ENCODE data around the gene CAPRIN2. TPM values are rescaled to one million over a fixed set of nuclear protein-coding genes. Genes with fewer than 3 reads are reported as not detected.

Gene CAPRIN2
- total RNA-seq, 2 donors from 2014 or later, result 62.2 to 103 TPM

GRCh38 chr12:30792085-30792484 is 37.3 kb upstream of the CAPRIN2 start:
- Histone ChIP-seq H3K36me3 (ENCODE audit: control insufficient read depth, insufficient read depth, low read length) (no peaks in the 10 kb centered on the region), H3K9me3 (ENCODE audit: control insufficient read depth, low read length) (peaks cover 9% of the 10 kb centered on the region), H3K27me3 (ENCODE audit: control insufficient read depth, insufficient read depth, low read length, poor library complexity, severe bottlenecking) (no peaks in the 10 kb centered on the region), H3K9ac (ENCODE audit: extremely low read depth, low read length, poor library complexity, severe bottlenecking) (no peak overlapping the region), H3K4me1 (ENCODE audit: control insufficient read depth, insufficient read depth, low read length) (no peaks in the 10 kb centered on the region), H3K27ac (ENCODE audit: low read depth, low read length) (no peak overlapping the region), H3K4me3 (ENCODE audit: low read length) (no peak overlapping the region)
- no peak overlapping the region for H3K27ac Mint-ChIP-seq
- DNase-seq, result no peak
- H3K36me3 Mint-ChIP-seq (ENCODE audit: low read depth), result peaks cover under 1% of the 10 kb centered on the region
- H3K27me3 Mint-ChIP-seq (ENCODE audit: insufficient read depth), result peaks cover 3% of the 10 kb centered on the region
- TF ChIP-seq, protein P1, sequence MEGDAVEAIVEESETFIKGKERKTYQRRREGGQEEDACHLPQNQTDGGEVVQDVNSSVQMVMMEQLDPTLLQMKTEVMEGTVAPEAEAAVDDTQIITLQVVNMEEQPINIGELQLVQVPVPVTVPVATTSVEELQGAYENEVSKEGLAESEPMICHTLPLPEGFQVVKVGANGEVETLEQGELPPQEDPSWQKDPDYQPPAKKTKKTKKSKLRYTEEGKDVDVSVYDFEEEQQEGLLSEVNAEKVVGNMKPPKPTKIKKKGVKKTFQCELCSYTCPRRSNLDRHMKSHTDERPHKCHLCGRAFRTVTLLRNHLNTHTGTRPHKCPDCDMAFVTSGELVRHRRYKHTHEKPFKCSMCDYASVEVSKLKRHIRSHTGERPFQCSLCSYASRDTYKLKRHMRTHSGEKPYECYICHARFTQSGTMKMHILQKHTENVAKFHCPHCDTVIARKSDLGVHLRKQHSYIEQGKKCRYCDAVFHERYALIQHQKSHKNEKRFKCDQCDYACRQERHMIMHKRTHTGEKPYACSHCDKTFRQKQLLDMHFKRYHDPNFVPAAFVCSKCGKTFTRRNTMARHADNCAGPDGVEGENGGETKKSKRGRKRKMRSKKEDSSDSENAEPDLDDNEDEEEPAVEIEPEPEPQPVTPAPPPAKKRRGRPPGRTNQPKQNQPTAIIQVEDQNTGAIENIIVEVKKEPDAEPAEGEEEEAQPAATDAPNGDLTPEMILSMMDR (conservative IDR thresholded peaks at IDR 0.05), result no peak
- peaks cover 33% of the 10 kb centered on the region for H3K4me1 Mint-ChIP-seq
- peaks cover 7% of the 10 kb centered on the region for H3K9me3 Mint-ChIP-seq
- H3K4me3 Mint-ChIP-seq, result no peak overlapping the region
- WGBS, 2 experiments (ENCODE audit: insufficient coverage in 1 of 2, insufficient read length in 1 of 2), result 95 to 100% methylated on average over 1 to 2 of the region's 2 CpGs

GRCh38 chr12:30788754-30789153 is 34.0 kb upstream of the CAPRIN2 start:
- Mint-ChIP-seq H3K9me3 (peaks cover 37% of the 10 kb centered on the region), H3K27me3 (ENCODE audit: insufficient read depth) (no peaks in the 10 kb centered on the region), H3K27ac (no peak overlapping the region), H3K36me3 (ENCODE audit: low read depth) (peaks cover 28% of the 10 kb centered on the region), H3K4me1 (peaks cover 14% of the 10 kb centered on the region), H3K4me3 (no peak overlapping the region)
- Histone ChIP-seq H3K4me3 (ENCODE audit: low read length) (no peak overlapping the region), H3K9ac (ENCODE audit: extremely low read depth, low read length, poor library complexity, severe bottlenecking) (no peak overlapping the region), H3K4me1 (ENCODE audit: control insufficient read depth, insufficient read depth, low read length) (no peaks in the 10 kb centered on the region), H3K9me3 (ENCODE audit: control insufficient read depth, low read length) (peaks cover 38% of the 10 kb centered on the region), H3K27me3 (ENCODE audit: control insufficient read depth, insufficient read depth, low read length, poor library complexity, severe bottlenecking) (no peaks in the 10 kb centered on the region), H3K36me3 (ENCODE audit: control insufficient read depth, insufficient read depth, low read length) (no peaks in the 10 kb centered on the region), H3K27ac (ENCODE audit: low read depth, low read length) (no peak overlapping the region)
- TF ChIP-seq, protein P1 (conservative IDR thresholded peaks at IDR 0.05), result no peak
- DNase-seq, result no peak
- 84 to 100% methylated on average over 2 of the region's 2 CpGs for WGBS, 2 experiments (ENCODE audit: insufficient coverage in 1 of 2, insufficient read length in 1 of 2)

DNA sequence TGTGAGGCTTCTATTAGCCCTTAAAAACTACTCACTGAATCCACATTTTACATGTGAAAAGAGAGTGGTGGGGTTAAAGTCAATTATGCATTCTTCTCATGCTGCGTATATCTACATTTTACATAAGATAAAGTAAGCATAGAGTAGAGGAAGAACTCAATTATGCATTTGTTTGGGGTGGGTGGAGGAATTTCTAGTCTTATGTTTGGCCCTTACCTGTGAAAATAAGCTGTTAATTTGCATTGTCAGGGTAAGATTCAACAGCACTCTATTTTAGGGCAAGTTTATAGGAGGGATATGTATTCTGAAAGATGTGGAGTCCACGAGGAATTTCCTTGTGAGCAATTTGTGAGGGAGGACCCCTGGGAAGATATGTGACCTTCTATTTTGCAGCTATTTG is 30.9 kb upstream of the CAPRIN2 start:
- no peaks in the 10 kb centered on the region for H3K4me1 ChIP-seq (ENCODE audit: control insufficient read depth, insufficient read depth, low read length)
- H3K27ac ChIP-seq (ENCODE audit: low read depth, low read length), result no peak overlapping the region
- no peaks in the 10 kb centered on the region for H3K36me3 ChIP-seq (ENCODE audit: control insufficient read depth, insufficient read depth, low read length)
- H3K9me3 Mint-ChIP-seq, result peaks cover 64% of the 10 kb centered on the region
- no peak overlapping the region for H3K27ac Mint-ChIP-seq
- TF ChIP-seq, protein P1 (conservative IDR thresholded peaks at IDR 0.05), result no peak
- no peak overlapping the region for H3K4me3 Mint-ChIP-seq
- peak overlapping the region; percentile 70 for H3K4me3 ChIP-seq (ENCODE audit: low read length)
- H3K36me3 Mint-ChIP-seq (ENCODE audit: low read depth), result peaks cover 34% of the 10 kb centered on the region
- H3K9ac ChIP-seq (ENCODE audit: extremely low read depth, low read length, poor library complexity, severe bottlenecking), result no peak overlapping the region
- H3K27me3 Mint-ChIP-seq (ENCODE audit: insufficient read depth), result no peaks in the 10 kb centered on the region
- H3K9me3 ChIP-seq (ENCODE audit: control insufficient read depth, low read length), result peaks cover 54% of the 10 kb centered on the region
- H3K4me1 Mint-ChIP-seq, result no peaks in the 10 kb centered on the region
- 86% methylated on average over 2 of the region's 2 CpGs; no CpG with 5 or more reads in 1 of the 2 experiments for WGBS, 2 experiments (ENCODE audit: insufficient coverage in 1 of 2, insufficient read length in 1 of 2)
- DNase-seq, result no peak
- H3K27me3 ChIP-seq (ENCODE audit: control insufficient read depth, insufficient read depth, low read length, poor library complexity, severe bottlenecking), result no peaks in the 10 kb centered on the region
